GM12878 (cell line): ENCODE data around the gene LRCH3. TPM values are rescaled to one million over a fixed set of nuclear protein-coding genes. Genes with fewer than 3 reads are reported as not detected.

Source experiments
- ATAC-seq: fragments of 200-7000 bp; cut with Tn5 transposase; 3 replicates; pipeline ENCODE4 v1.9.1; 2020; ENCODE audit warnings: mild to moderate bottlenecking, moderate library complexity
- BruUV-seq: library from RNA; stranded (reverse); fragments of 400-500 nt; replicated peaks from 2 replicates; lab custom pipeline; 2021; lab: Mats Ljungman, UMichigan
- CTCF ChIA-PET: fragments of 300-600 bp; sonication (Branson Sonifier 250); formaldehyde crosslinking; extraction: SDS; loops from one replicate; lab custom pipeline; 2021; ENCODE audit warnings: inconsistent platforms; lab: Yijun Ruan, JAX
- POLR2A ChIA-PET: fragments of 350-600 bp; formaldehyde crosslinking; extraction: SDS; loops from one replicate; lab custom pipeline; 2021; ENCODE audit warnings: inconsistent platforms; lab: Charles Lee
- RAD21 ChIA-PET: fragments of 300-600 bp; sonication (Branson Sonifier 250); formaldehyde crosslinking; loops from one replicate; lab custom pipeline; 2023; ENCODE audit warnings: antibody characterized with exemption; ENCODE audit not compliant: unreplicated experiment; lab: Charles Lee
- SMC1A ChIA-PET: fragments of 300-600 bp; sonication (Branson Sonifier 250); formaldehyde crosslinking; loops from one replicate; lab custom pipeline; 2023; ENCODE audit not compliant: unreplicated experiment, uncharacterized antibody; lab: Charles Lee
- DNase-seq: peaks from one replicate; pipeline ENCODE4 v3.0.0-alpha.2; 2011; ENCODE audit warnings: low read depth, low spot score
- FAIRE-seq: peaks from 3 replicates; lab custom pipeline; 2011; peaks lifted over from hg19 to GRCh38; lab: Jason Lieb, UNC
- H2AFZ ChIP-seq: 2 replicates; pipeline ENCODE4 v1.6.0; 2011; ENCODE audit warnings: low read depth, low read length, control low read depth; ENCODE audit not compliant: control insufficient read depth
- H3K27ac ChIP-seq: 2 replicates; pipeline ENCODE4 v1.5.1; 2011; ENCODE audit warnings: control low read depth; ENCODE audit not compliant: control insufficient read depth, insufficient read depth
- H3K27me3 ChIP-seq, 2 experiments: replicated peaks in 1 of 2; 2 replicates each; pipeline versions ENCODE4 v1.6.0 to v1.6.1; 2011; ENCODE audit warnings: low read length in 1 of 2; ENCODE audit not compliant: control insufficient read depth in 2 of 2, insufficient read depth in 2 of 2
- H3K36me3 ChIP-seq, 2 experiments: 2 replicates each; pipeline ENCODE4 v1.5.1; 2011; ENCODE audit warnings: low read length in 1 of 2; ENCODE audit not compliant: control insufficient read depth in 2 of 2, insufficient read depth in 2 of 2
- H3K4me1 ChIP-seq: 2 replicates; pipeline ENCODE4 v1.6.1; 2011; ENCODE audit warnings: mild to moderate bottlenecking, low read length, moderate library complexity, mixed read lengths; ENCODE audit not compliant: control insufficient read depth, insufficient read depth
- H3K4me2 ChIP-seq: 2 replicates; pipeline ENCODE4 v1.6.0; 2011; ENCODE audit warnings: control low read depth; ENCODE audit not compliant: control insufficient read depth, insufficient read depth
- H3K4me3 ChIP-seq: fragments of 200-600 bp; sonication (generic); 2 replicates; pipeline ENCODE4 v1.5.1; 2016
- H3K79me2 ChIP-seq: 2 replicates; pipeline ENCODE4 v1.6.0; 2011; ENCODE audit warnings: low read length; ENCODE audit not compliant: control insufficient read depth, insufficient read depth
- H3K9ac ChIP-seq: 2 replicates; pipeline ENCODE4 v1.8.0; 2011; ENCODE audit warnings: low read length, control low read depth, mixed read lengths; ENCODE audit not compliant: control insufficient read depth, insufficient read depth
- H3K9me3 ChIP-seq: replicated peaks from 3 replicates; pipeline ENCODE4 v1.5.1; 2011; ENCODE audit warnings: mild to moderate bottlenecking, low read length; ENCODE audit not compliant: control insufficient read depth, insufficient read depth
- H4K20me1 ChIP-seq: 2 replicates; pipeline ENCODE4 v1.6.0; 2011; ENCODE audit not compliant: control insufficient read depth, insufficient read depth
- ATF2 ChIP-seq: IDR thresholded peaks from 2 replicates; pipeline ENCODE4 v1.6.1; 2012; ENCODE audit warnings: low read length, inconsistent platforms
- CHD1 ChIP-seq: IDR thresholded peaks from 2 replicates; pipeline ENCODE4 v1.6.1; 2012; ENCODE audit warnings: low read depth, low read length, improper control_type of control experiment
- ELK1 ChIP-seq: IDR thresholded peaks from 2 replicates; pipeline ENCODE4 v1.6.1; 2012; ENCODE audit warnings: low read depth, low read length, improper control_type of control experiment
- ESRRA ChIP-seq: IDR thresholded peaks from 2 replicates; pipeline ENCODE4 v1.6.1; 2012; ENCODE audit warnings: mild to moderate bottlenecking, low read length, improper control_type of control experiment
- IRF4 ChIP-seq: IDR thresholded peaks from 2 replicates; pipeline ENCODE4 v1.6.1; 2011; ENCODE audit warnings: low read depth, low read length
- NR2C1 ChIP-seq: fragments of 450-650 bp; IDR thresholded peaks from 2 replicates; pipeline ENCODE4 v1.6.1; 2017; ENCODE audit warnings: antibody characterized with exemption, mild to moderate bottlenecking, moderate library complexity
- PAX5 ChIP-seq: IDR thresholded peaks from 2 replicates; pipeline ENCODE4 v1.6.1; 2011; ENCODE audit warnings: low read depth, low read length, borderline replicate concordance
- PML ChIP-seq: IDR thresholded peaks from 2 replicates; pipeline ENCODE4 v1.6.1; 2012; ENCODE audit warnings: low read length, inconsistent platforms
- SIX5 ChIP-seq: IDR thresholded peaks from 2 replicates; pipeline ENCODE4 v1.6.1; 2011; ENCODE audit warnings: mild to moderate bottlenecking, low read depth, low read length, moderate library complexity; ENCODE audit not compliant: severe bottlenecking
- SMAD1 ChIP-seq: fragments of 450-650 bp; IDR thresholded peaks from 2 replicates; pipeline ENCODE4 v1.6.1; 2018; ENCODE audit warnings: mild to moderate bottlenecking, low read depth; ENCODE audit not compliant: partially characterized antibody
- SRF ChIP-seq, 2 experiments: IDR thresholded peaks; 2 replicates each; pipeline ENCODE4 v1.6.1; 2011; ENCODE audit warnings: low read depth in 2 of 2, low read length in 2 of 2, mild to moderate bottlenecking in 1 of 2, moderate library complexity in 1 of 2
- STAT1 ChIP-seq: fragments of 450-650 bp; conservative IDR thresholded peaks from 2 replicates; pipeline ENCODE4 v1.6.1; 2014; ENCODE audit warnings: antibody characterized with exemption, mild to moderate bottlenecking
- STAT3 ChIP-seq: IDR thresholded peaks from 2 replicates; pipeline ENCODE4 v1.6.1; 2011; ENCODE audit warnings: low read depth, low read length, improper control_type of control experiment
- TCF7 ChIP-seq: IDR thresholded peaks from 2 replicates; pipeline ENCODE4 v1.6.1; 2014; ENCODE audit warnings: antibody characterized with exemption, borderline replicate concordance
- ZBTB33 ChIP-seq: fragments of 450-650 bp; IDR thresholded peaks from 2 replicates; pipeline ENCODE4 v1.6.1; 2017; ENCODE audit warnings: mild to moderate bottlenecking
- ZNF207 ChIP-seq: fragments of 450-650 bp; IDR thresholded peaks from 2 replicates; pipeline ENCODE4 v1.6.1; 2014; ENCODE audit warnings: antibody characterized with exemption, mild to moderate bottlenecking, borderline replicate concordance
- ZNF592 ChIP-seq: fragments of 450-650 bp; IDR thresholded peaks from 2 replicates; pipeline ENCODE4 v1.6.1; 2017; ENCODE audit warnings: mild to moderate bottlenecking, moderate library complexity
- ZNF622 ChIP-seq: fragments of 450-650 bp; IDR thresholded peaks from 2 replicates; pipeline ENCODE4 v1.6.1; 2017; ENCODE audit warnings: mild to moderate bottlenecking, inconsistent platforms
- WGBS: methylation state at CpG from one replicate; pipeline ENCODE4 v1.1.6; 2016; ENCODE audit warnings: low lambda C conversion rate; ENCODE audit not compliant: insufficient replicate concordance, insufficient coverage; ENCODE audit errors: missing lambda C conversion rate; 5-methylcytosine and 5-hydroxymethylcytosine counted together
- in situ Hi-C: fragments of 300-500 bp; cut with MboI; formaldehyde crosslinking; loops from 9 replicates; pipeline ENCODE4 v1.14.3; 2018; ENCODE audit warnings: mixed read lengths
- intact Hi-C: fragments of 100-400 bp; cut with micrococcal nuclease; formaldehyde crosslinking; loops from one replicate; pipeline ENCODE4 v1.14.2; 2022; ENCODE audit not compliant: unreplicated experiment
- polyA plus RNA-seq, 11 experiments: library from polyadenylated mRNA; depleted of rRNA in 4 of 11; unstranded in 6 of 11; stranded (reverse) in 5 of 11; fragments of >200 nt; fragmentation: Nextera tagmentation in 4 of 11; fragmentation: Illumina TruSeq in 1 of 11; extraction: Ambion mirVana in 4 of 11; extraction: Trizol in 1 of 11; gene quantifications; 1 replicate in 1 of 11; 2 replicates in 10 of 11; pipeline versions ENCODE4 v1.2.1 to v1.2.3, GENCODE V29; 2011 to 2016; ENCODE audit warnings: inconsistent platforms in 2 of 11, missing spikeins in 2 of 11, low read depth in 1 of 11
- total RNA-seq, 4 experiments: library from RNA; depleted of rRNA in 3 of 4; stranded (reverse); fragments of >200 nt in 3 of 4; fragmentation: Illumina TruSeq in 1 of 4; extraction: Trizol in 1 of 4; gene quantifications; 2 replicates each; pipeline versions ENCODE4 v1.2.1 to v1.2.3, GENCODE V29; 2013 to 2021

Gene LRCH3
- total and polyA plus RNA-seq, 10 of the 15 experiments (the other 5 are each of a cell fraction or from before 2014, with no cell fraction given) = 3.9 to 136 (median 40.6) TPM

- TF ChIP-seq ZBTB33 (no peak), PAX5 (no peak), SRF (IDR thresholded peaks at IDR 0.05; ENCODE audit: low read depth in 2 of 2, low read length in 2 of 2) (no peak), STAT1 (no peak), ATF2 (no peak), STAT3 (no peak), TCF7 (no peak), SIX5 (no peak), NR2C1 (no peak), PML (no peak)
- TF ChIP-seq, all 136 proteins: peak for 0
These were observed 91.5 kb downstream of the LRCH3 start (continued) for GRCh38 chr3:197882586-197882985.

GRCh38 chr3:197883541-197883940, 92.5 kb downstream of the LRCH3 start:
- FAIRE-seq = no peak
- TF ChIP-seq CHD1 (no peak), SMAD1 (no peak), ELK1 (no peak), ESRRA (no peak), ZNF592 (no peak), ZNF207 (no peak), IRF4 (no peak), ZNF622 (no peak)

More at GRCh38 chr3:197883541-197883940, 92.5 kb downstream of the LRCH3 start:
- no peak overlapping the region for H3K4me2 ChIP-seq
- WGBS = 93% methylated on average over 5 of the region's 5 CpGs
- ChIA-PET RAD21 (no interaction called here), SMC1A (no interaction called here), CTCF (no interaction called here), POLR2A (no interaction called here)
- DNase-seq (no peak), ATAC-seq (no peak)
- BruUV-seq = no TSS peak
- no peaks in the 10 kb centered on the region for H3K9me3 ChIP-seq
- H3K4me3 ChIP-seq = no peak overlapping the region
- H3K36me3 ChIP-seq = peaks cover 0 to 5% of the 10 kb centered on the region in 2 experiments; a peak in 3 of 4 replicates
- no peak overlapping the region for H3K27ac ChIP-seq
- no peak overlapping the region for H2AFZ ChIP-seq
- no peak overlapping the region for H3K9ac ChIP-seq
- no peaks in the 10 kb centered on the region for H3K4me1 ChIP-seq
- no peaks in the 10 kb centered on the region for H3K27me3 ChIP-seq
- no peaks in the 10 kb centered on the region for H3K79me2 ChIP-seq
- intact Hi-C loops (no loop called here), in situ Hi-C loops (no loop called here)
- no peaks in the 10 kb centered on the region for H4K20me1 ChIP-seq
